ENCODE results near the gene CSMD2. TPM values are rescaled to one million over a fixed set of nuclear protein-coding genes. Genes with fewer than 3 reads are reported as not detected.

Gene CSMD2
- total RNA-seq, 1 donor from 2014 or later: not detected

DNA sequence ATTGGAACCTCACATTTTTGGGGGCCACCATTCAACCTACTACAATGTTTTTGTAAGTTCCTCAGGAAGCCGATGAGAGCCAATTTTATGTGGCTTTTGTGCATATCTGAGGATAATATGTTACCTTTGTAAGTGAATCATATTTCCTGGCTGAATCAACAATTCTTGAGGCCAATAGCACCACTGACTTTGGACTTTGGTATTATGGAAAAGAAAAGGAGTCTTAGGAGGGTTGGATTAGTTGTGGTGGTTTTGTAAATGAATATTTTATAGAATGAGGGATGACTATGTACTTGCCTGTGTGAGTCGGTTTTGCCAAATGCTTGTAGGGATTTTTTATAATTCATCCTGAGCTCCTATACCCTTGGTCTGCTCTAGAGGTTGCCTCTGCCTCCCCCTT lies 482.7 kb downstream of the CSMD2 start:
- peaks cover 8% of the 10 kb centered on the region for H3K27me3 Mint-ChIP-seq
- no peaks in the 10 kb centered on the region for H3K4me1 Mint-ChIP-seq
- no peak overlapping the region for H3K4me3 Mint-ChIP-seq
- intact Hi-C loops (cut with micrococcal nuclease): no loop called here
- no peaks in the 10 kb centered on the region for H3K36me3 Mint-ChIP-seq (ENCODE audit: low read depth)
- no peak for DNase-seq
- H3K27ac Mint-ChIP-seq: no peak overlapping the region
- no peaks in the 10 kb centered on the region for H3K9me3 Mint-ChIP-seq

DNA sequence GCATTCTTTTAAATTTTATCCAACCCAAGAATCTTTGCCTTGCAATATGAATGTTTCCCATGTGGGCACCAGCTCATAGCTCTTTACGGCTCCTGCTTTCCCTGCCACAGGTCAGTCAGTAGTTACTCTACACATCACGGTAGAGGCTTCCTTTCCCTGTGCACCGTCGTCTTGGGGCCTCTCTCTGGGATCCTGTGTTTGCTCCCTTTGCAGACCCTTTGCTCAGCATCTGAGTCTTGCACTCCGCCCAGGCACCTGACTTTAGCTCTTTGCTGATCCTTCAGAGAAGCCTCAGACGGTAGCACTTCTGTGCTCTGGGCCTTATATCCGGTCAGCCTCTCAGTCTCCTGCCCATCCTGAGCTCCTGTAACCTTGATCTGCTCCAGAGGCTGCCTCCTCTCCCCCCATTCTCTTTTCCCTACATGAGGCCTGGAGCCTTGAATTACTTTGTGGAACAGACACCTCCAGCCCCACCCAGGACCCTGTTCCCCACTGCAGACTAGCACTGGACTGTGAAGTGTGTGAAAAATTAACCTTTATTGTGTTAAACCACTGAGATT lies 484.7 kb downstream of the CSMD2 start:
- Mint-ChIP-seq H3K36me3 (ENCODE audit: low read depth) (no peaks in the 10 kb centered on the region), H3K9me3 (no peaks in the 10 kb centered on the region), H3K4me1 (no peaks in the 10 kb centered on the region), H3K27me3 (peaks cover 4% of the 10 kb centered on the region), H3K4me3 (no peak overlapping the region), H3K27ac (no peak overlapping the region)
- intact Hi-C loops (cut with micrococcal nuclease): no loop called here
- DNase-seq: no peak

DNA sequence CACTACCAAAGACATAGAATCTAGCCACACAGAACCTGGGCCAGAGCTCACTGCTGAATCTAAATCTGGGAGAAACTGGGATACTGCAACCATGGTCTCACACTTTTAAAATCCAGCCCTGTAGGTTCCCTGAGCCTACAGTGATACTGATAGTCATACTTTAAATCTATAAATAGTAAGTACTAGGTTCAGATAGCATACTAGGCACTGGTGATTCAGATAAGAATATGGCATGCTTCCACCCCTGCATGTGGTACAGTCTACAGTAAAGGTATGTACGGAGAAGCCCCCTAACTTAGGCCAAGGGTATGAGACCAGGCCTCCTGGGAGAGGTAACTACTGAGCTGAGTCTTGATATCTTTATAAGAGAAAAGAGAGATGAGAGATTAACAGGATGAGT lies 494.5 kb downstream of the CSMD2 start:
- Mint-ChIP-seq H3K27ac (no peak overlapping the region), H3K4me1 (no peaks in the 10 kb centered on the region), H3K9me3 (no peaks in the 10 kb centered on the region), H3K36me3 (ENCODE audit: low read depth) (no peaks in the 10 kb centered on the region), H3K27me3 (no peaks in the 10 kb centered on the region), H3K4me3 (no peak overlapping the region)
- intact Hi-C loops (cut with micrococcal nuclease): no loop called here
- no peak for DNase-seq

DNA sequence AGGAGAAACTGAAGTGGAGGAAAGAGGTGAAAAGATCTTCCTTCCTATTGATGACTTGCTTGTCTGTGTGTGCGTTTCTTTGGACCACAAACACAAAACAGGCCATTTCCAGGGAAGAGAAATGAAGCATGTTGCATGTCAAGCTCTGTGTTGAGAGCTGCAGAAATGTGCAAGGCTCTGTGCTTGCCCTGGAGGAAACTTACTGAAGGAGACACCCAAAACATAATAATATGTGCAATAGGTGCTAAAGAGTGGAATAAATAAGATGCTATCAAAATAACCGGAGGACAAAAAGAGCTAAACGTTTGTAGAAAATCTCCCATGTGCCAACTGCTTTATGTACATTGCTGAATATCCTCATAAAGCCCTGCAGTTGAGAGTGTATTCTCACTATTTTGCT lies 496.3 kb downstream of the CSMD2 start:
- H3K4me1 Mint-ChIP-seq: no peaks in the 10 kb centered on the region
- intact Hi-C loops (cut with micrococcal nuclease): no loop called here
- H3K36me3 Mint-ChIP-seq (ENCODE audit: low read depth): no peaks in the 10 kb centered on the region
- H3K9me3 Mint-ChIP-seq: no peaks in the 10 kb centered on the region
- no peak overlapping the region for H3K4me3 Mint-ChIP-seq
- no peak overlapping the region for H3K27ac Mint-ChIP-seq
- no peaks in the 10 kb centered on the region for H3K27me3 Mint-ChIP-seq
- DNase-seq: no peak

DNA sequence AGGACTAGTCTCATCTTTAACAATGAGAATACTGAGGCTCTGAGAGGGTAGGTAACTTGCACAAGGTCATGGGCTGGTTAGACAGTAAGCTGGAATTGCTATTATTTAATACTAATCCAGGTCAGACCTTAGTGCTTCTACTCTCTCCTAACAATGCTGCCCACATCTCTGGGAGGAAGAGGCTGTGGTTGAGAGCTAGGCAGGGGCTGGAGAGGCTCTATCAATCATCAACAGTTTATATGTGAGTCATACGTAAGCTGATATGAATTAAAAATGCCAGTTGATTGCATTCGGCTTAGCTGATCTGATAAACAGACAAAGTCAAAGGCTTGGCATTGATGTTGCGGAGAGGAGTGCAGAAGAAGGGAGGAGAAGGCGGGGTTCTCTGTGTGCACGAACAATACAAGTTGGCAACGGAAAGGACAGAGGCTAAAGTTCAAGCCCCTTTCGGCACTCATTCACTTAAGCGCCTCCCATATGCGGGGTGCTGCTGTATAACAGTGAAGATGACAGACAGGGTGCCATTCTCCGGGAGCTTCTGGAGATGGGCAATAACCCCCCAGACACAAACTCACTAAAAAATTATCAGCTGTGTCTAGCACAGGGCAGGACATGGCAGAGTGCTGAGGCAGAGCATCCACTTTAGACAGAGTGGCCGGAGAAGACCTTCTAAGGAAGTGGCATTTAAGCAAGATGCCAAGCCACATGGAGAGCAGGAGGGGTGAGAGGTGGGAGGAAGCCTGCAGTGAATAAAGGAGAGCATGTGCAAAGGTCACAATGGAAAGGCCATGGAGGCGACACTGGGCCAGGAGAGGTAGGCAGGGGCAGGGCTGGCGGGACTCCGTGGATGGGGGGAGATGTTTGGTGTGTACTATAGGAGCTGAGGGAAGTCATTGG lies 497.4 kb downstream of the CSMD2 start:
- intact Hi-C loops (cut with micrococcal nuclease): no loop called here
- Mint-ChIP-seq H3K27ac (no peak overlapping the region), H3K27me3 (no peaks in the 10 kb centered on the region), H3K4me3 (no peak overlapping the region), H3K4me1 (no peaks in the 10 kb centered on the region), H3K9me3 (no peaks in the 10 kb centered on the region), H3K36me3 (ENCODE audit: low read depth) (no peaks in the 10 kb centered on the region)
- DNase-seq: no peak

DNA sequence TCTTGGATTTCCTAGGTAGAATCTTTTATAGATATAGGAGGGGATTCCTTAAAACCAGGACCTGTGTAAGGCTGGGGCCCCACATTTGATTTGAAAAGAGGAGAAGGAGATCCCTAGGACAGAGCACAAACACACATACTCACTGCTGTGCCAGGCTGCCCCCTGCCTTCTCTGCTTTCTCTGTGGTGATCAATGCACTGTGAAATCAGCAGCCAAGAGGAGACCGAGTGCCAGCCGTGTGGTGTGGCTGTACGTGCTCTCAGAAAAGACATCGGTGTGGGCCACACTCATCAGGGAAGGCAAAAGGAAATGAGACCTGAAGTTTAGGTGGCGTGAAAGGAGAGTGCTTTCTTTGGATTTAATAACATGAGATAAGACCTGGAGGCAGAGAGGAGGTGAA lies 498.4 kb downstream of the CSMD2 start:
- Mint-ChIP-seq H3K4me3 (no peak overlapping the region), H3K4me1 (no peaks in the 10 kb centered on the region), H3K27me3 (no peaks in the 10 kb centered on the region), H3K36me3 (ENCODE audit: low read depth) (no peaks in the 10 kb centered on the region), H3K9me3 (no peaks in the 10 kb centered on the region), H3K27ac (no peak overlapping the region)
- DNase-seq: no peak
- intact Hi-C loops (cut with micrococcal nuclease): no loop called here

DNA sequence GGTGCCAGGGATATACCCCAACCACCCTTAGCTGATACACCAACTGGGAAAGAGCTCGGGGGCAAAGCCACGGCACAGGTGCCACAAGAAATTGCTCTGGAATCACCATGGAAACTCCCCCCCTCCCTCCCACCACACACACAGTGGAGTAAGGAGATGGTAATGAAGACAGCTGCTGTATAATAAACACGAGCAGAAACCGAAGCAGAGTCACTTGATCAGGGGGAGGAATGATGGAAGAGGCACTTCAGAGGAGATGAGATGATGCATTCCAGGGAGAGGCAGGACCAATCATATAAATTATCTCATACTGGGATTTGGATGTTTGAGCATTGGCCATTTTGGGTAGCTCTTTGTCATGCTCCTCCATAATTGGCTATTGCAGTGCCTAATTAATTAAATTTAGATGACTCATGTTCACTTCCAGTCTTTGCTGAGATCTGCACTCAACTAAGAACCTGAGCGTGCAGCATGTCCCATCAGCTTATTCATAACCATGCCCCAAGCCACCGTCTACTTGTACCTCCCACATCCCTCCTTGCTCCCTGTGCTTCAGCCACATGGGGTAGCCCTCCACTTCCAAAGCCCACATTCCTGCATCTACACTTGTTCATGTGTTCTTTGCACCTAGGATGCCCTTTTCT lies 503.1 kb downstream of the CSMD2 start:
- intact Hi-C loops (cut with micrococcal nuclease): no loop called here
- H3K27me3 Mint-ChIP-seq: peaks cover 2% of the 10 kb centered on the region

DNA sequence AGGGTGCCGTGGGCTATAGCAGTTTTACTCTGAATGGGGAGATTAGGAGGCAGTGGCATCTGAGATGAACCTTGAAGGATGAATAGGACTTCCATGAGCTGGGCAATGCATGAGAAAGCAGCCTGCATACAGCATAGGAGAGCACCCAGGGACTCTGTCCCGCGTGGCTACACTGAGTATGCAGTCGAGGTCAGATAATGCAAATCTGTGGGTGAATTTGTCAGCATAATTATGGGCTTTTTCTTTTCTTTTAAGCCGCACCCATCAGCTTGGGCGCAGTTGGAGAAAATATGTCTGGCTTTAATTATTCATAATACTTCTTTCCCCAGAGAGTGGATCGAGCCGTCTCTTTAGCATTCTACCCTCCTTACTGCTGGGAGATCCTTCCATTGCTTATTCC lies 504.1 kb downstream of the CSMD2 start:
- Mint-ChIP-seq H3K4me1 (no peaks in the 10 kb centered on the region), H3K36me3 (ENCODE audit: low read depth) (no peaks in the 10 kb centered on the region), H3K4me3 (no peak overlapping the region), H3K9me3 (no peaks in the 10 kb centered on the region), H3K27ac (no peak overlapping the region), H3K27me3 (peaks cover 6% of the 10 kb centered on the region)
- intact Hi-C loops (cut with micrococcal nuclease): no loop called here
- DNase-seq: no peak

More for the DNA sequence above, 503.1 kb downstream of the CSMD2 start:
- Mint-ChIP-seq H3K4me1 (no peaks in the 10 kb centered on the region), H3K27ac (no peak overlapping the region), H3K4me3 (no peak overlapping the region), H3K9me3 (no peaks in the 10 kb centered on the region), H3K36me3 (ENCODE audit: low read depth) (no peaks in the 10 kb centered on the region)
- no peak for DNase-seq

DNA sequence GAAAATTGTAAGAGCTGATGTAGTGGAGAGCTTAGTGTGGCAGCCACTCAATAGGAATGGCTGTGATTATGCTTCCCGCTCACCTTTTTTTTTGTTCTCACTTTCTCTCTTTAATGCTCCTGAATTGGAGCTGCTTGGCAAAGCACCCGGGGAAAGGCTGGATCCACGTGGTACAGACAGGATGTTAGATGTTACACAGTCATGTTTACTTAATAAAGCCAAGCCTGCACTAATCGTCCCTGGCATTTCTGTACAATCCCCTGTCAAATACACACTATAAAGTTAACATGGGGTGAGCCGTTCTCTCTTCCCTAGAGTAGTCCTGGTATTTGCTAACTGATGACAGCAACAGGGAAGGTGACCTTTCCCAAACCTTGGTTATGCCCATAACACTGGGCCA lies 504.8 kb downstream of the CSMD2 start:
- intact Hi-C loops (cut with micrococcal nuclease): no loop called here
- Mint-ChIP-seq H3K36me3 (ENCODE audit: low read depth) (no peaks in the 10 kb centered on the region), H3K9me3 (no peaks in the 10 kb centered on the region), H3K27ac (no peak overlapping the region), H3K4me3 (no peak overlapping the region), H3K27me3 (peaks cover 6% of the 10 kb centered on the region), H3K4me1 (no peaks in the 10 kb centered on the region)
- no peak for DNase-seq

DNA sequence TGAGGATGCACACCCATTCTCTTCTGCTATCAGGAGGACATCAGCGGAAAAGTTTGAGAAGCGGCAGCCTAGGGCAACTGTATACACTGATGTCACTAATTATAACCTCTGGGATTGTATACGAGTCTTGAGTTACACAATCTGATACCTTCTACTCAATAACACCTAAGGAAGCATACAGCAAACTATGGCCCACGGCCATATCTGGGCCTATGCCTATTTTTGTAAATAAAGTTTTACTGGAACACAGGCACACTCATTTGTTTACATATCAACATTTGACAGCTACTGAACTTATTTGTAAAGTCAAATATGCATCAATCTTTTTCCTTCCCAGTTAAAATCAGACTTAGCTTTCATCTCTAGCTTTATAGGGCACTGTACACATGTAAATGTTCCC lies 505.4 kb downstream of the CSMD2 start:
- H3K9me3 Mint-ChIP-seq: no peaks in the 10 kb centered on the region
- H3K4me3 Mint-ChIP-seq: no peak overlapping the region
- H3K27me3 Mint-ChIP-seq: peaks cover 6% of the 10 kb centered on the region
- intact Hi-C loops (cut with micrococcal nuclease): no loop called here
- no peak overlapping the region for H3K27ac Mint-ChIP-seq
- no peaks in the 10 kb centered on the region for H3K4me1 Mint-ChIP-seq
- no peaks in the 10 kb centered on the region for H3K36me3 Mint-ChIP-seq (ENCODE audit: low read depth)
- DNase-seq: no peak

DNA sequence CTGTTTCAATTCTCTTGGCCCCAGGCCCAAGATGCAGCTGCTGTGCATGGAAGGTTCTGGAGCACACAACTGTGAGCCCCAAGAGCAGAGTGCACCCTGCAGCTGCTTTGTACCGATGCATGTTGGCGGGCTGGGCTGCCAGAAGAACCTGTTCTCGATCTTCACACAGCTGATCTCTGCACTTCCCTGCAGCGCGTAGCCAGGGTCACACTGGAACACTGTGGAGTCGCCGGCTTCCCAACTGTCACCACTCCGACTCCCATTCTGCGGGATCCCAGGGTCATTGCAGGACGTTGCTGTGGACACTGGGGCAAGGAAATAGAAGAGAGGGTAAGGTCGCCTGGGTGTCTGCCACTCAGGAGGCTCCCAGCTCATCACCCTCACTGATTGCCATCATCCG lies 507.2 kb downstream of the CSMD2 start:
- H3K4me1 Mint-ChIP-seq: no peaks in the 10 kb centered on the region
- no peak overlapping the region for H3K4me3 Mint-ChIP-seq
- no peak for DNase-seq
- no peaks in the 10 kb centered on the region for H3K9me3 Mint-ChIP-seq
- peaks cover 6% of the 10 kb centered on the region for H3K27me3 Mint-ChIP-seq
- no peak overlapping the region for H3K27ac Mint-ChIP-seq
- H3K36me3 Mint-ChIP-seq (ENCODE audit: low read depth): no peaks in the 10 kb centered on the region
- intact Hi-C loops (cut with micrococcal nuclease): no loop called here

DNA sequence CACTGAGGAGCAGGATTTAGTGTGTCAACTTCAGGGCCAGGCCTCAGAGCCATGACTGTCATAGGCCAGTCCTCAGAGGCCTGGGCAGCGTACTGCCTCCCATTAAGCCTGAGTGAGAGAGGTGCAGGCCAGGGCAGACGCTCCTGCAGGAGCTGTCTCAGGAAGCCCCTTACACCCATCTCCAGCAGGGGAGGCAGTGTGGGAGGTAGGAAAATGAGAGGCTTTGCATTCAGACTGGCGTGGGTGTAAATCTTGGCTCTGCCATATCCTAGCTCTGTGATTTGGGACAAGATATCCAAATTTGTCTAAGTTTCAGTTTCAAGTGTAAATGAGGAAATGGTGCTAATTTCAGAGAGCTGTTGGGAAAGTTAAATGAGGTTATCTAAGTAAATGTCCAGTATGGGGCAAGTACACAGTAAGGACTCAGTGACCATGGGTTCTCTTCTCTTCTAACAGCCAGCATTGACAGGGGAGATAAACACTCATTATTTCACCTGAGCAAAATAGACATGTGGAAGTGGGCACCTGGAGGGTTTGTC lies 508.5 kb downstream of the CSMD2 start:
- intact Hi-C loops (cut with micrococcal nuclease): no loop called here
- no peaks in the 10 kb centered on the region for H3K4me1 Mint-ChIP-seq
- no peak for DNase-seq

DNA sequence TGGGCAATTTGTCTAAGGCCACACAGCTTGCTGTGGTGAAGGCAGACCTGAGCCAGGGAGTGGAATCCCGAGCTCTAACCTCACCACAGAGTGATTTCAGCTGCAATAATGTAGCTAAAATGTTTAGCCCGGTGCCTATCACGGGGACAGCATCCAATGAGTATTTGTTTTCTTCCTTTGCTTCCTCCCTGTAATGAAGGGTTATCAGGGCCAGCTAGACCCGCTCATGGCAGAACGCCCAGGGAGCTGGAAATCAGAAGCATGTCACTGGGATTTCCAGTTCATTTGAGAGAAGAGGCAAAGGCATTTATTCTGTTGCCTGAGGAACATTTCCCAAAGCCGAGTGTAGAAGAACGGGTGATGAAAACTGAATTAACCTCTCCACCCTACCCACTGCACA lies 509.5 kb downstream of the CSMD2 start:
- H3K4me3 Mint-ChIP-seq: no peak overlapping the region
- H3K27me3 Mint-ChIP-seq: peaks cover 6% of the 10 kb centered on the region
- DNase-seq: no peak
- H3K4me1 Mint-ChIP-seq: no peaks in the 10 kb centered on the region
- H3K36me3 Mint-ChIP-seq (ENCODE audit: low read depth): no peaks in the 10 kb centered on the region
- intact Hi-C loops (cut with micrococcal nuclease): no loop called here
- no peaks in the 10 kb centered on the region for H3K9me3 Mint-ChIP-seq
- no peak overlapping the region for H3K27ac Mint-ChIP-seq

More for the DNA sequence above, 508.5 kb downstream of the CSMD2 start:
- Mint-ChIP-seq H3K27me3 (peaks cover 6% of the 10 kb centered on the region), H3K4me3 (no peak overlapping the region), H3K36me3 (ENCODE audit: low read depth) (no peaks in the 10 kb centered on the region), H3K27ac (no peak overlapping the region), H3K9me3 (no peaks in the 10 kb centered on the region)

DNA sequence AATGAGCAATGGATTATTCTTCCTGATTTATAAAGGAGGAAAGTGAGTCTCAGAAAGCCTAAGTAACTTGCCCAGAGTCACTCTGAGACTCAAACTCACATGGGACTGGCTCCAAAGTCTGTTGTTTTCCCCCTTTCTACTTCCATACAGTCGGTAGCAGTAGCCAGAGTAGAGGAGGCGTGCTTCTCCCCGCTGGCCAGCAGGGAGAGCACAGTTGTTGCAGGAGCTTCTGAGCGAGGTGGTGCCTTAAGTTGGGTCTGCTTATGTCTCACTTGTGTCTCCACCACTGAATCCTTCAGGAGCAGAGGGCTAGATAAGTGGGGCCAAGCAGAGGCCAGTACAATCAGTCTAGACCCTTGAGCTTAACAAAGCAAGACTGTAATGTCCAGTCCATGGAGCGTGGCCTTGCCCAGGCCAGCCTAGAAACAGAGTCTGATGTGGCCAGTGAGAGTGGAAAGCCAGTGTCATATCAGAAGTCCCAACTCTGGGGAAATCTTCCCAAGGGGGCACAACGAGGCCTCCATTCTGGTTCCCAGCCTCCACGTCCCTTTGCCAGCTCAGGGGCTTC lies 510.7 kb downstream of the CSMD2 start:
- H3K4me3 Mint-ChIP-seq: no peak overlapping the region
- H3K36me3 Mint-ChIP-seq (ENCODE audit: low read depth): no peaks in the 10 kb centered on the region
- intact Hi-C loops (cut with micrococcal nuclease): no loop called here
- peaks cover 6% of the 10 kb centered on the region for H3K27me3 Mint-ChIP-seq
- H3K9me3 Mint-ChIP-seq: no peaks in the 10 kb centered on the region
- no peaks in the 10 kb centered on the region for H3K4me1 Mint-ChIP-seq
- no peak overlapping the region for H3K27ac Mint-ChIP-seq
- no peak for DNase-seq
